ENCODE results near the gene ELMO1.

DNA sequence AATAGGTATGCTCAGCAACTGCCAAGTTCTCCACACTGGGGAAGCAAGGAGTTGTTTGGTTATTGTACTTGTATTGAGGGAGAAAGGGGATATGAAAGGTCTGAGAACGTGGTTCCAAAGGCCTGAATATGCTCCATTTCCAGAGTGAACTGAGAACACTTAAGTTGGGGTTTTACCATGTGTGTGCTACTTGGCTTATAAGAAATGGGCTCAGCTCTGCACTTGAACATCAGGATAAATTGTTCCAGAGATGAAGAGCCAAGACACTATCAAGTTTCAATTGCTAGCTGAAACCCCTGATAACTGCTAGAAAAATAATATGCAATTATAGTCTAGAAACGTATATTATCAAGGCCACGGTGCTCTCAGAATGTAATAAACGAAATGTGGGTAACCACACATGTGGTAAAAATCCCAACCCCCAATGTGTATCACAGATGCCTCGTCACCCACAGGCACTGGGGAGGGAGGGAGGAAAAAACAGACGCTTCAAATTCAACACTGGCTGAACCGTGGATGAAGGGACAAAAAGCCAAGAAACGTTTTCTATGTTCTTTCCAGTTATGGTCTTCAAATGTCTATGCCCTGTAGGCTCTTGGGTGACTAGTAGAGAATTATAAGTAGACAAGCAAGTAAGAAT lies 16.3 kb downstream of the ELMO1 start:
- TF ChIP-seq, protein P1, sequence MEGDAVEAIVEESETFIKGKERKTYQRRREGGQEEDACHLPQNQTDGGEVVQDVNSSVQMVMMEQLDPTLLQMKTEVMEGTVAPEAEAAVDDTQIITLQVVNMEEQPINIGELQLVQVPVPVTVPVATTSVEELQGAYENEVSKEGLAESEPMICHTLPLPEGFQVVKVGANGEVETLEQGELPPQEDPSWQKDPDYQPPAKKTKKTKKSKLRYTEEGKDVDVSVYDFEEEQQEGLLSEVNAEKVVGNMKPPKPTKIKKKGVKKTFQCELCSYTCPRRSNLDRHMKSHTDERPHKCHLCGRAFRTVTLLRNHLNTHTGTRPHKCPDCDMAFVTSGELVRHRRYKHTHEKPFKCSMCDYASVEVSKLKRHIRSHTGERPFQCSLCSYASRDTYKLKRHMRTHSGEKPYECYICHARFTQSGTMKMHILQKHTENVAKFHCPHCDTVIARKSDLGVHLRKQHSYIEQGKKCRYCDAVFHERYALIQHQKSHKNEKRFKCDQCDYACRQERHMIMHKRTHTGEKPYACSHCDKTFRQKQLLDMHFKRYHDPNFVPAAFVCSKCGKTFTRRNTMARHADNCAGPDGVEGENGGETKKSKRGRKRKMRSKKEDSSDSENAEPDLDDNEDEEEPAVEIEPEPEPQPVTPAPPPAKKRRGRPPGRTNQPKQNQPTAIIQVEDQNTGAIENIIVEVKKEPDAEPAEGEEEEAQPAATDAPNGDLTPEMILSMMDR (conservative IDR thresholded peaks at IDR 0.05; ENCODE audit: low read depth, low read length): no peak
- no peak for TF ChIP-seq EZH2 (IDR thresholded peaks at IDR 0.05; ENCODE audit: low read length, unreplicated experiment)
- no peak for TF ChIP-seq EZH2phosphoT487 (IDR thresholded peaks at IDR 0.05; ENCODE audit: borderline replicate concordance, low read length)
